HepG2 (cell line): ENCODE data around the gene SORBS2. TPM values are rescaled to one million over a fixed set of nuclear protein-coding genes. Genes with fewer than 3 reads are reported as not detected.

Experiments used
- BCL6 ChIP-seq: IDR thresholded peaks from 2 replicates; pipeline ENCODE4 v1.6.1; 2016; ENCODE audit warnings: missing genetic modification reagents, missing compliant biosample characterization
- ELF3 ChIP-seq: IDR thresholded peaks from 2 replicates; pipeline ENCODE4 v1.6.1; 2016; ENCODE audit warnings: missing genetic modification reagents, missing compliant biosample characterization
- GATAD2A ChIP-seq: IDR thresholded peaks from 2 replicates; pipeline ENCODE4 v1.6.1; 2016
- GLMP ChIP-seq: sonication (generic); formaldehyde crosslinking; IDR thresholded peaks from 2 replicates; pipeline ENCODE4 v1.9.0; 2021; ENCODE audit warnings: missing genetic modification reagents, mild to moderate bottlenecking, borderline replicate concordance
- KDM3A ChIP-seq: IDR thresholded peaks from 2 replicates; pipeline ENCODE4 v1.6.1; 2018; ENCODE audit warnings: low read depth, missing compliant biosample characterization
- MEIS2 ChIP-seq: sonication (generic); formaldehyde crosslinking; IDR thresholded peaks from 2 replicates; pipeline ENCODE4 v1.9.0; 2021; ENCODE audit warnings: mild to moderate bottlenecking, missing genetic modification reagents
- MXI1 ChIP-seq: IDR thresholded peaks from 3 replicates; pipeline ENCODE4 v1.6.1; 2012; ENCODE audit warnings: low read depth, low read length, inconsistent platforms, borderline replicate concordance
- NAIF1 ChIP-seq: sonication (generic); formaldehyde crosslinking; IDR thresholded peaks from 2 replicates; pipeline ENCODE4 v1.5.0; 2020; ENCODE audit warnings: mild to moderate bottlenecking, missing genetic modification reagents, borderline replicate concordance
- PHF21A ChIP-seq: sonication (generic); formaldehyde crosslinking; IDR thresholded peaks from 2 replicates; pipeline ENCODE4 v1.5.0; 2020; ENCODE audit warnings: mild to moderate bottlenecking, missing genetic modification reagents
- POLR2A ChIP-seq, 2 experiments: IDR thresholded peaks; 2 replicates each; pipeline ENCODE4 v1.6.1; 2011; ENCODE audit warnings: low read depth in 2 of 2, low read length in 2 of 2, mild to moderate bottlenecking in 1 of 2, moderate library complexity in 1 of 2; ENCODE audit not compliant: insufficient read depth in 1 of 2
- REL ChIP-seq: sonication (generic); formaldehyde crosslinking; conservative IDR thresholded peaks from 2 replicates; pipeline ENCODE4 v1.8.0; 2022; ENCODE audit warnings: mild to moderate bottlenecking, missing genetic modification reagents, moderate library complexity
- SIX4 ChIP-seq: sonication (generic); formaldehyde crosslinking; IDR thresholded peaks from 2 replicates; pipeline ENCODE4 v1.4.0; 2020; ENCODE audit warnings: missing genetic modification reagents
- ZNF180 ChIP-seq: sonication (generic); formaldehyde crosslinking; IDR thresholded peaks from 2 replicates; pipeline ENCODE4 v1.4.0; 2020; ENCODE audit warnings: low read depth, missing genetic modification reagents, borderline replicate concordance
- ZNF367 ChIP-seq: sonication (generic); formaldehyde crosslinking; IDR thresholded peaks from 2 replicates; pipeline ENCODE4 v1.4.0; 2020; ENCODE audit warnings: missing genetic modification reagents, borderline replicate concordance
- ZNF629 ChIP-seq: sonication (generic); formaldehyde crosslinking; conservative IDR thresholded peaks from 2 replicates; pipeline ENCODE4 v1.5.0; 2020; ENCODE audit warnings: missing genetic modification reagents
- ZNF660 ChIP-seq: sonication (generic); formaldehyde crosslinking; IDR thresholded peaks from 2 replicates; pipeline ENCODE4 v1.5.1; 2020; ENCODE audit warnings: mild to moderate bottlenecking, low read depth, missing genetic modification reagents, borderline replicate concordance
- ZNF691 ChIP-seq: sonication (generic); formaldehyde crosslinking; IDR thresholded peaks from 2 replicates; pipeline ENCODE4 v1.4.0; 2020; ENCODE audit warnings: missing genetic modification reagents, low read depth, mild to moderate bottlenecking, borderline replicate concordance
- ZNF839 ChIP-seq: sonication (generic); formaldehyde crosslinking; IDR thresholded peaks from 2 replicates; pipeline ENCODE4 v1.4.0; 2020; ENCODE audit warnings: missing genetic modification reagents, mild to moderate bottlenecking, borderline replicate concordance
- polyA plus RNA-seq, 8 experiments: library from polyadenylated mRNA; depleted of rRNA in 3 of 8; stranded (reverse) in 7 of 8; unstranded in 1 of 8; fragments of >200 nt; fragmentation: Illumina TruSeq in 4 of 8; extraction: Trizol in 4 of 8; gene quantifications; 2 replicates each; pipeline versions ENCODE4 v1.2.1 to v1.2.3, GENCODE V29; 2011 to 2016; ENCODE audit warnings: low read depth in 4 of 8, missing spikeins in 1 of 8, mixed read lengths in 1 of 8; ENCODE audit not compliant: insufficient read depth in 1 of 8
- total RNA-seq, 5 experiments: library from RNA; depleted of rRNA; stranded (reverse); fragments of >200 nt; fragmentation: Illumina TruSeq; extraction: Trizol; gene quantifications; 2 replicates each; pipeline ENCODE4 v1.2.3, GENCODE V29; 2016; ENCODE audit warnings: low read depth in 1 of 5
- TF ChIP-seq, protein P1 (sequence below): sonication (generic); formaldehyde crosslinking; conservative IDR thresholded peaks from 2 replicates; pipeline ENCODE4 v1.4.0; 2020; ENCODE audit warnings: missing genetic modification reagents
- TF ChIP-seq, protein P2 (sequence below): IDR thresholded peaks from 2 replicates; pipeline ENCODE4 v1.6.1; 2018; ENCODE audit warnings: missing genetic modification reagents, mild to moderate bottlenecking, missing compliant biosample characterization
- TF ChIP-seq, protein P3 (sequence below): IDR thresholded peaks from 2 replicates; pipeline ENCODE4 v1.6.1; 2016
- TF ChIP-seq, protein P4 (sequence below): sonication (generic); formaldehyde crosslinking; IDR thresholded peaks from 2 replicates; pipeline ENCODE4 v1.4.0; 2020; ENCODE audit warnings: missing genetic modification reagents

The SORBS2 gene
- total and polyA plus RNA-seq, 2 of the 13 experiments (the other 11 are each of a cell fraction or from before 2014, with no cell fraction given) = 25.0 to 80.5 TPM

GRCh38 chr4:185567381-185568376 is 244.3 kb downstream of the SORBS2 start (continued):
- TF ChIP-seq, protein P1, sequence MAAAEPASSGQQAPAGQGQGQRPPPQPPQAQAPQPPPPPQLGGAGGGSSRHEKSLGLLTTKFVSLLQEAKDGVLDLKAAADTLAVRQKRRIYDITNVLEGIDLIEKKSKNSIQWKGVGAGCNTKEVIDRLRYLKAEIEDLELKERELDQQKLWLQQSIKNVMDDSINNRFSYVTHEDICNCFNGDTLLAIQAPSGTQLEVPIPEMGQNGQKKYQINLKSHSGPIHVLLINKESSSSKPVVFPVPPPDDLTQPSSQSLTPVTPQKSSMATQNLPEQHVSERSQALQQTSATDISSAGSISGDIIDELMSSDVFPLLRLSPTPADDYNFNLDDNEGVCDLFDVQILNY = no peak
- no peak for TF ChIP-seq MXI1
- TF ChIP-seq BCL6 = peak; percentile 12; the same call in 1 of the 2 replicates
- no peak for TF ChIP-seq ZNF629 (CRISPR knock-in tag)
- peak; percentile 18; the same call in 1 of the 2 replicates for TF ChIP-seq PHF21A
- TF ChIP-seq GATAD2A (CRISPR knock-in tag) = peak; percentile 80
- no peak for TF ChIP-seq GLMP (CRISPR knock-in tag)
- TF ChIP-seq REL = no peak
- TF ChIP-seq SIX4 = no peak
- TF ChIP-seq MEIS2 (CRISPR knock-in tag) = 0 out of 2 replicates have a peak, but pooled peaks have one; percentile 52
- TF ChIP-seq NAIF1 (CRISPR knock-in tag) = no peak
- no peak for TF ChIP-seq ZNF839
- TF ChIP-seq, protein P2, sequence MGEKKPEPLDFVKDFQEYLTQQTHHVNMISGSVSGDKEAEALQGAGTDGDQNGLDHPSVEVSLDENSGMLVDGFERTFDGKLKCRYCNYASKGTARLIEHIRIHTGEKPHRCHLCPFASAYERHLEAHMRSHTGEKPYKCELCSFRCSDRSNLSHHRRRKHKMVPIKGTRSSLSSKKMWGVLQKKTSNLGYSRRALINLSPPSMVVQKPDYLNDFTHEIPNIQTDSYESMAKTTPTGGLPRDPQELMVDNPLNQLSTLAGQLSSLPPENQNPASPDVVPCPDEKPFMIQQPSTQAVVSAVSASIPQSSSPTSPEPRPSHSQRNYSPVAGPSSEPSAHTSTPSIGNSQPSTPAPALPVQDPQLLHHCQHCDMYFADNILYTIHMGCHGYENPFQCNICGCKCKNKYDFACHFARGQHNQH = peak; percentile 71; the same call in 1 of the 2 replicates
- no peak for TF ChIP-seq ZNF660 (CRISPR knock-in tag)
- TF ChIP-seq KDM3A (CRISPR knock-in tag) = 0 out of 2 replicates have a peak, but pooled peaks have one; percentile 8
- TF ChIP-seq, protein P3, sequence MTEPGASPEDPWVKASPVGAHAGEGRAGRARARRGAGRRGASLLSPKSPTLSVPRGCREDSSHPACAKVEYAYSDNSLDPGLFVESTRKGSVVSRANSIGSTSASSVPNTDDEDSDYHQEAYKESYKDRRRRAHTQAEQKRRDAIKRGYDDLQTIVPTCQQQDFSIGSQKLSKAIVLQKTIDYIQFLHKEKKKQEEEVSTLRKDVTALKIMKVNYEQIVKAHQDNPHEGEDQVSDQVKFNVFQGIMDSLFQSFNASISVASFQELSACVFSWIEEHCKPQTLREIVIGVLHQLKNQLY (CRISPR knock-in tag) = no peak
- peak; percentile 26 to 78; a peak in 3 of 4 replicates for TF ChIP-seq POLR2A (IDR thresholded peaks at IDR 0.05; ENCODE audit: insufficient read depth in 1 of 2, low read depth in 2 of 2, low read length in 2 of 2)
- TF ChIP-seq, protein P4, sequence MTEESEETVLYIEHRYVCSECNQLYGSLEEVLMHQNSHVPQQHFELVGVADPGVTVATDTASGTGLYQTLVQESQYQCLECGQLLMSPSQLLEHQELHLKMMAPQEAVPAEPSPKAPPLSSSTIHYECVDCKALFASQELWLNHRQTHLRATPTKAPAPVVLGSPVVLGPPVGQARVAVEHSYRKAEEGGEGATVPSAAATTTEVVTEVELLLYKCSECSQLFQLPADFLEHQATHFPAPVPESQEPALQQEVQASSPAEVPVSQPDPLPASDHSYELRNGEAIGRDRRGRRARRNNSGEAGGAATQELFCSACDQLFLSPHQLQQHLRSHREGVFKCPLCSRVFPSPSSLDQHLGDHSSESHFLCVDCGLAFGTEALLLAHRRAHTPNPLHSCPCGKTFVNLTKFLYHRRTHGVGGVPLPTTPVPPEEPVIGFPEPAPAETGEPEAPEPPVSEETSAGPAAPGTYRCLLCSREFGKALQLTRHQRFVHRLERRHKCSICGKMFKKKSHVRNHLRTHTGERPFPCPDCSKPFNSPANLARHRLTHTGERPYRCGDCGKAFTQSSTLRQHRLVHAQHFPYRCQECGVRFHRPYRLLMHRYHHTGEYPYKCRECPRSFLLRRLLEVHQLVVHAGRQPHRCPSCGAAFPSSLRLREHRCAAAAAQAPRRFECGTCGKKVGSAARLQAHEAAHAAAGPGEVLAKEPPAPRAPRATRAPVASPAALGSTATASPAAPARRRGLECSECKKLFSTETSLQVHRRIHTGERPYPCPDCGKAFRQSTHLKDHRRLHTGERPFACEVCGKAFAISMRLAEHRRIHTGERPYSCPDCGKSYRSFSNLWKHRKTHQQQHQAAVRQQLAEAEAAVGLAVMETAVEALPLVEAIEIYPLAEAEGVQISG (CRISPR knock-in tag) = peak; percentile 34; the same call in 1 of the 2 replicates
- TF ChIP-seq ZNF367 (CRISPR knock-in tag) = no peak
- TF ChIP-seq ELF3 = peak; percentile 22; the same call in 1 of the 2 replicates
- TF ChIP-seq ZNF691 = no peak
- TF ChIP-seq ZNF180 (CRISPR knock-in tag) = no peak
